Gastrocnemius medialis (tissue), 4 donors: Measurements from ENCODE around the gene TMEM91.

ENCODE experiments used
- CTCF ChIP-seq, 5 experiments: fragments of 450-650 bp in 3 of 5; fragments of 200-600 bp in 2 of 5; sonication (generic) in 2 of 5; IDR thresholded peaks in 4 of 5; conservative IDR thresholded peaks in 1 of 5; 1 replicate in 4 of 5; 2 replicates in 1 of 5; pipeline ENCODE4 v1.5.1; 2016 to 2019; ENCODE audit warnings: antibody characterized with exemption in 5 of 5, mild to moderate bottlenecking in 3 of 5, moderate library complexity in 3 of 5
- POLR2A ChIP-seq, 2 donors: fragments of 450-650 bp; IDR thresholded peaks; one replicate each; pipeline ENCODE4 v1.6.1; 2017; ENCODE audit warnings: antibody characterized with exemption in 2 of 2, mild to moderate bottlenecking in 2 of 2, moderate library complexity in 2 of 2

DNA sequence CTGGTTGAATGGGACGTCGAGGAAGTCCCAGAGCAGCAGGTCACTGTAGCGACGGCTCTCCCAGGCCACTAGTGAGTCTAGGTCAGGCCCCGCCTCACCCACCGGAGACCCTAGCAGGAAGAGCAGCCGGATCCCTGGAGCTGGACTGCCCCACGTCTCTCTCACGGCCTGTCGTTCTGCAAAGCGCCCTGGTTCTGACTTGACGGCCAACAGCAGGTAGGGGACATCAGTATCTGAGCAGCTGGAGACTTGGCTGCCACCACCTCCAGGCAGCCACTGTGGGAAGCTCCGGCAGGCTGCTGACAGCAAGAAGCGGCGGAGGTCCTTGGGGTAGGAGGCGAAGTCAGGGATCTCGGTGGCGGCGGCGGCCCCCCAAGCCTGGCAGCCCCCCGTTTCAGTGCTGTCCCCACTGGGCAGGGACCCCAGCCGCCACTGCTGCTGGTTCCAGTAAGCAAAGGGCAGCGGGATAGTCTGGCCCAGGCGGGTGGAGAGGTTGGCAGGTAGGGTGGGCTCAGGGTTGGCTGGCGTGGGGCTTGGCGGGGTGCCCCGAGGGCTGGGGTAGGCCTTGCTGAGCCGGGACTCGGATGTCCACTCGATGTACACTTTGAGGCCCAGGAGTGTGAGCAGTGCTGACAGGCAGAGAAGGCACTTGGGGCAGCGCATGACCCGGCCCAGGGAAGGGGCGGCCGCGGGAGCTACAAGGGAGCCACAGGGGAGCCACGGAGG, 49.9 kb downstream of the TMEM91 start:
- TF ChIP-seq CTCF (IDR thresholded peaks at IDR 0.05 in 4 of 5, conservative IDR thresholded peaks at IDR 0.05 in 1 of 5) (no peak), POLR2A (IDR thresholded peaks at IDR 0.05) (no peak)
